Left cardiac atrium (tissue), 4 donors: ENCODE data around the gene CACNA1B. TPM values are rescaled to one million over a fixed set of nuclear protein-coding genes. Genes with fewer than 3 reads are reported as not detected.

Experiments used
- ATAC-seq, 2 donors: fragments of 200-7000 bp; cut with Tn5 transposase; one replicate each; pipeline ENCODE4 v1.9.1; 2020; ENCODE audit warnings: mild to moderate bottlenecking in 2 of 2, moderate library complexity in 2 of 2
- DNase-seq: peaks from one replicate; pipeline ENCODE4 v3.0.0-alpha.2; 2020
- intact Hi-C, 2 donors: fragments of 100-400 bp; cut with DNase I; formaldehyde crosslinking; loops; one replicate each; pipeline versions ENCODE4 v1.14.1 to v1.15.1; 2022 to 2023
- total RNA-seq, 2 donors: library from RNA; stranded (reverse); fragmentation: NEBNext Ultra II Directional; extraction: Animal tissue kit (Norgen Biotek cat#: 25700); gene quantifications; one replicate each; pipeline ENCODE4 v1.2.1, GENCODE V29; 2021
- donor health status: DM: no; HTN: yes; CAD: no.
- donor health status: DM: no; HTN: yes; CAD: no; lungs with severe emphysema.
- donor health status: DM: yes; HTN: yes; CAD: no.
- donor health status: Dilated cardiomyopathy.

Gene CACNA1B
- total RNA-seq, 2 donors from 2014 or later: 0.39 to 0.56 TPM

DNA sequence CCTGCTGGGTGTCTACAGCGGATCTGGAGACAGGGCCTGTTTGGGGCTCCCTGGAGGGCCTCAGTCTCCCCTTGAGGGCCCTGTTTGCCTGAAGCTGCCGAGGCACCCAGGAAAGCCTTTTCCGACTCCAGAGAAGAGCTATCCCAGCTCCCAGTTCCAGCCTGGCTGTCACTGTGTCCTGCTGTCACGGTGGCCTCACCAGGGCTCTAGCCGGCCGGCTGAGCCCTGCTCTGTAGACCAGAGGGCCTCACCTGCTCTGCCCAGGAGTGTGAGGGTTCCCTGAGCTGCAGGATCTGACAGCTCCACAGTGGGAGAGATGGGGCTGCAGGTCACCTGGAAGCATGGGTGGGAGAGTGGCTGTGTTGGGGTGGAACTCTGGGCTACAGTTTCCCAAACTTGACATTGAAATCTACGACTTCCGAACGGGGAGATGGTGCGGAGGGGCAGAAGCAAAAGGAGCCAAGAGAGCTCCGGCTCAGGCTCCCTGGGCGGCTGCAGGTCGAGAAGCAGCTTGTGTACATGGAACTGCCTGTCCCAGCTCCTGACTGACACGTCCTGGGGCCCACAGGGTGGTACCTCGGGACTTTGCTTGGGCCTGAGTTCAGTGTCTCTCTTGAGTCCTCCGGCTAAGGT, 94.9 kb downstream of the CACNA1B start:
- no peak for ATAC-seq
- intact Hi-C loops: no loop called here
- DNase-seq: no peak

DNA sequence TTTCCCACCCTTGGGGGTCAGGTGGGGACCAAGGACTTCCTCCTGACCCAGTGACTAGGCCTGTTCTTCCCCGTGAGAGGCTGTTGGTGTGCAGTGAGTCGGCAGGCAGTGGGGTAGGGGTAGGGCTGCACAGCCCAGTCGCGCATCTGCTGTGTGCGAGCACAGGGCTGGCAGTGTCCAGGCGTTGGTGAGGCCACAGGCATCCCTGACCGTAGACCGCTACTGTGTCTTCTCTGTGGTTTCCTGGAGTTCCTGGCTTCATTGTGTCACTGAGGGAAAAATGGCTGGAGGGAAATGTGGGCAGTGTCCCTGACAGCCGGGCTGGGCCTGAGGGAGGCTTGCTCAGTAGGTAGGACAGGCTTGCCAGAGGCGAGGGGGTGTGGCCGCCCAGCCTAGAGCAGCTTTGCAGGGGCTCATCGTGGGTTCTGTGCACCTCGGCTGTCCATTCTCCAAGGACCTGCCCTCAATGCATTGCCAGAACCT, 95.4 kb downstream of the CACNA1B start:
- ATAC-seq: no peak
- no peak for DNase-seq
- intact Hi-C loops: no loop called here

DNA sequence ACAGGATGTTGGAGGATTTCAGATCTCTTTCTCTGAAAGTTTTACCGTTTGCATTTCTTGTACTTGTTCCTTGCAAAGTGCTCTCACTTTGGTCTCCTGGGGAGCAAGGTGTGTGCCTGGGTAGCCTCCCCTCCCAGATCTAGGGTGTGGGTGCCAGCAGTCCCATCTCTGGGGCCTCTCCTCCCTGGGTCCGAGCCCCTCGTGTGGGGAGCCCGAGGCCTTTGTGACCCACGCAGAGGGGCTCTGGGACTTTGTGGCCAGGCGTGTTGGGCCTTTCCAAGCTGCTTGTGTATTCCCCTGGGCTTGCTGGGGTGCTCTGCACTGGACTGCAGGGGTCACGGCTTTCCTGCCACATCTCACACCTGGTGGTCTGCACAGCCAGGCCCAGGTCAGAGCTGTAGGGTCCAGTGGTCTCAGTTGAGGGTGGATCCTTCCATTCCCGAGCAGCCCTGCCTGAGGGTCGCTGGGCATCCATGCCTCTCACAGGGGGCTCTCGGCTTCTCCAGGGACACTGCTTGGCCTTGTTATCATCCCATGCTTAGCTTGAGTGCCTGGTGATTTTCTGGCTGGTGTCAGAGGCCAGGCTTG, 96.3 kb downstream of the CACNA1B start:
- intact Hi-C loops: no loop called here
- ATAC-seq: no peak
- DNase-seq: no peak

DNA sequence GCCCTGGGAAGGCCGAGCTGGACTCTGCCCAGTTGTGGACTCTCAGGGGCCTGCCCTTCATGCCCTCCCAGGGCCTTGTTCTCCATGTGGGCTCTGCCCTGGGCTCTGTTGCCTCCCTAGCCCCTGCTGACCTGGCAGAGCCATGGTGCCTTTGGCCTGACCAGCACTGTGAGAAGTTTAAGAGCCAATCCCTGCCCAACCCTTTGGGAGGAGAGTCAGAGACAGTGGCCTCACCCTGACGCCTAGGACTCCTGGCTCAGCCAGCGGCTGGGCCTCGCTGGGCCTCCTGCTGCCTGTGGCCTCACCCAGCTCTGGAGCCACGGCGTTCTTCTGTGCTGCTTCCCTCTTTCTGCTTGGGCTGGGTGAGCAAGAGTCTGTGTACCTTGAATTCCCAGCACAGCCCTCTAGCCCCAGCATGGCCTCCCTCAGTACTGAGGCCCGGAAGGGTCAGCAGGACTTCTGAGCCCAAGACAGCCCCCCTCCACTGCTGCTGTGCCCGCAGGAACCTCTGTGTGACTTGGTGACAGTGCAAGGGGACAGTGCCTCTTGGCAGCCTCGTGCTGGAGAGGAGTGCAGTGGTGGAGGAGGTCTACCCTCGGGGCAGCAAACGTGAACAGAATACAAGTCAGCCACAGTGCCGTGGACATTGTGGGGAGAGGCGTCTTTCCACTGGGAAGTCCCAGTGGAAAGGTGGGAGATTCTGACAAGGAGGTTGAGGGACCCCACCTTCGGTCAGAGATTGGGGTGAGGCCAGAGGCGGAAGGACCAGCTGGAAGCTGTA, 97.4 kb downstream of the CACNA1B start:
- intact Hi-C loops: no loop called here
- ATAC-seq (no peak), DNase-seq (no peak)

DNA sequence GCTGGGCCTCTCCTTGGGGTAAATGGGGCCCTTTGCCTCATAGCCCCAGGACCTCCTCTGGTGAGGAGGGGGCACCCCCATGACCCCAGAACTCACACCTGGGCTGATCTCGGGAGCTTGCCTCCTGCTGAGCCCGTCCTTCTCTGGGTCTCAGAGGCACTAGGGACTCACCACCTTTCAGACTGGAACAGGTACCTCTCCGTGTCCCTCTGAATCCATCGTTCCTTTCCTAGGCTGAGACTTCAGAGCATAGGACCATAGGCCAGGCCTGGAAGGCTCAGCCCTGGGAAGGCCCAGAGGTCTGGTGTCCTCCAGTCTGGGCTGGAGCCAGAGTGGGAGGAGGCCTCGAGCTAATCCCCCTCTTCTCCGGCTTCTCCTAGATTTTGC, 97.9 kb downstream of the CACNA1B start:
- no peak for ATAC-seq
- intact Hi-C loops: no loop called here
- no peak for DNase-seq

DNA sequence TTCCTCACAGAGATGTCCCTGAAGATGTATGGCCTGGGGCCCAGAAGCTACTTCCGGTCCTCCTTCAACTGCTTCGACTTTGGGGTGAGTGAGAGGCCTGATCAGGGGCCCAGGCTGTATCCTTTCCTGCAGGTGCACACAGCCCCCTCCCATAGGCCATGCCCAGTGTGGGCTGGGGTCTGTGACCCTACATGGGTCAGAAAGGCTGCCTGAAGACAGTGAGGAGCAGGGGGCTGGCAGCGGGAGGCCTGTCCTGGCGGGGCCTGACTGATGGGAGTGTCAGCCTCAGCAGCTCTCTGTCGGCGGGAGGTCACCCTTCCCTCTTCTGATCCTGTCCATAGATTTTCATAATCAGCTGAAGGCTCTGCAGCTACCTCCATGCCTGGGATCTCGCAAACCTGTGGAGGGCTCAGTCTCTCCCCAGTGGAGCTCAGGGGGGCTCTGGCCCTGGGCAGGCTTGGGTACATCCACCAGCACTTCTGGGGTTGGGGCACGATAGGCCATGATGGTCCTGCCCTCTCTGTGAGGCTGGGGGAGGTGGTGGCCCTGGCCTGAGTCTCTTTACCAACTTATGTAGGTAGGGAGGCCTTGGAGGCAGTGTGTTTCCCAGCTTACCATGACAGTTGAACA, 98.5 kb downstream of the CACNA1B start:
- intact Hi-C loops: no loop called here
- no peak for ATAC-seq
- DNase-seq: no peak

DNA sequence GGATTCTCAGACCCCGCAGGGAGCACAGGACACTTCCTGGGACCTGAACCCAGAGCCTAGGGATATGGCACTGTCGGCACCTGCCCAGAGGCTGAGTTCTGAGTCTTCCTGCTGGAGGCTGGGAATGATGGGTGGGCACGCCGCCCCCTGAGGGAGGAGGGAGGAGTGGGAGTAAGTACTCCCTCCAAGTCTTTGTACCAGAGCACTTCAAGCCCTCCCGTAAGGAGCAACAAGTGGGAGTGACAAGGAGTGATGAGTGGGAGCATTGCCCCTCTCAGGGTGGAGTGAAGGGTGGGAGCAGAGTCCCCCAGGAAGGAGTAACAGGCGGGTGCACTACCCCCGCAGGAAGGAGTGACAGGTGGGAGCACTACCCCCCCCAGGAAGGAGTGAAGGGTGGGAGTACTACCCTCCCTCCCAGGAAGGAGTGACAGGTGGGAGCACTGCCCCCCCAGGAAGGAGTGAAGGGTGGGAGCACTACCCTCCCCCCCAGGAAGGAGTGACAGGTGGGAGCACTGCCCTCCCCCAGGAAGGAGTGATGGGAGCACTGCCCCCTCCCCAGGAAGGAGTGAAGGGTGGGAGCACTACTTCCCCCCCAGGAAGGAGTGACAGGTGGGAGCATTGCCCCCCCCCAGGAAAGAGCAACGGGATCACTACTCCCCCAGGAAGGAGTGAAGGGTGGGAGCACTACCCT, 100.1 kb downstream of the CACNA1B start:
- no peak for DNase-seq
- intact Hi-C loops: no loop called here
- no peak for ATAC-seq

DNA sequence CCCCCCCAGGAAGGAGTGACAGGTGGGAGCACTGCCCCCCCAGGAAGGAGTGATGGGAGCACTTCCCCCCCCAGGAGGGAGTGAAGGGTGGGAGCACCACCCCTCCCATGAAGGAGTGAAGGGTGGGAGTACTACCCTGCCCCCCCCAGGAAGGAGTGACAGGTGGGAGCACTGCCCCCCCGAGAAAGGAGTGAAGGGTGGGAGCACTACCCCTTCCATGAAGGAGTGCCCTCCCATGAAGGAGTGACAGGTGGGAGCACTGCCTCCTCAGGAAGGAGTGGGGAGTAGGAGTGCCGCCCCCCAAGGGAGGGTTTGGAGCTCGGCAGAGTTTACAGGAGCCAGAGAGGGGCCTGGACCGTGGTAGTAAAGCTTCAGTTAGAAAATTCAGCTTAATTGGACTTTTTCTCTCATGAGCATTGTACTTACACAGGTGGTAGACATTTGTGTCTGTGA, 100.7 kb downstream of the CACNA1B start:
- ATAC-seq (no peak), DNase-seq (no peak)
- intact Hi-C loops: no loop called here

DNA sequence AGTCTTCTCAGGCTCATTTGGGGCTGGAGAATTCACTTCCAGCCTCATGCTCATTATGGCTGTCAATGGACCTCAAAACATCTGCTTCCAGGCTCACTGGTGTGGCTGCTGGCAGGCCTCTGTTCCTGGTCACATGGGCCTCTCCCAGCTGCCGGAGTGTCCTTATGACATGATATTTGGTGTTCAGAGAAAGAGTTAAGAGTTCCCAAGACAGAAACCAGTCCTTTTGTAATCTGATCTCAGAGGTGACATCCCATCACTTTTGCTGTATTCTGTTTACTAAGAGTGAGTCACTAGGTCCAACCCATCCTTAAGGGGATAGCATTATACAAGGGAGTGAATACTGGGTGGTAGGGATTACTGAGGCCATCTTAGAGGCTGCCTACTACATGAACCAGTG, 104.6 kb downstream of the CACNA1B start:
- intact Hi-C loops: no loop called here
- ATAC-seq: no peak
- DNase-seq: no peak

DNA sequence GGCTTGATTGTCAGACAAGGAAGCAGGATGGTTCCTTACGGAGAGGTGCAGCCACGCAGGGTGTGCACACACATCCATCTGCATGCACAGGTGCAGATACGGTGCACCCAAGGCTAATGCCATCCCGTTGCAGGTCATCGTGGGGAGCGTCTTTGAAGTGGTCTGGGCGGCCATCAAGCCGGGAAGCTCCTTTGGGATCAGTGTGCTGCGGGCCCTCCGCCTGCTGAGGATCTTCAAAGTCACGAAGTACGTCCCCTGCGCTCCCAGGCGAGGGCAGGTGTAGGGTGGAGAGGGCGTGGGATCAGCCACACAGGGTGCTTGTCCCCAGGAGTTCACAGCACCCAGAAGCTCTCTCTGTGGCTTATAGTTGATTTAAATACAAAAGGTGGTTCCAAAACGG, 106.4 kb downstream of the CACNA1B start:
- intact Hi-C loops: no loop called here
- DNase-seq (no peak), ATAC-seq (no peak)

DNA sequence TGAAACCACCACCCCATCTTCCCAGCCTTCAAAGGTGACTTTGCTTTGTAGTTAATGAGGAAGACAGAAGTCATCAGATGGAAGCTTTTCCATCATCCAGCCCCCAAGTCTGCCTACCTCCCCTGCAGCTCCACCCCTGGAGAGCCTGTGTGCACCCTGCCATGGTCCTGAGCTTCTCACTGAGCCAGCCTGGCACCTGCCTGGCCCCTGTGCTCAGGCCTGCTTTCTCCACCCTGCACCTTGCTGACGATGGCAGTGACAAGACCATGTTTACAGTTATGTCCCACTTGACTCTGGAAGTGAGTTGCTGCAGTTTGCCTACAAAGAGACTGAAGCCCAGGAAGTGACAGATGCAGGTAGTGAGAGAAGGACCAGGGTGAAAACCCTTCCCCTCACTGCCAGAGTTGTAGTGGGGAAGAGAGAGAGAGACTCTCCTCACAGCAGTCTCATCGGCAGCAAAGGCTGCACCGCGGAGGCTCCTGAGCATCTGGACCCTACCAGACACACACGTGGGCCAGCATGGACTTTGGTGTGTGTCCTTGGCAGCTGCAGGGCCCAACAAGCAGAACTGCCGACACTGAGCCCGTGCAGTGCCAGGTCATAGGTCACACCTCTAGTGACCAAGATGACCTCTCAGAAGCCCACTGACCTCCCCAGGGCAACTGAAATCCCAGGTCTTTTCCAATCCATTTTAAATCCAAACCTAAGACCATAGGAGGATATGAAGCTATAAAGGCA, 107.1 kb downstream of the CACNA1B start:
- no peak for DNase-seq
- intact Hi-C loops: no loop called here
- no peak for ATAC-seq

DNA sequence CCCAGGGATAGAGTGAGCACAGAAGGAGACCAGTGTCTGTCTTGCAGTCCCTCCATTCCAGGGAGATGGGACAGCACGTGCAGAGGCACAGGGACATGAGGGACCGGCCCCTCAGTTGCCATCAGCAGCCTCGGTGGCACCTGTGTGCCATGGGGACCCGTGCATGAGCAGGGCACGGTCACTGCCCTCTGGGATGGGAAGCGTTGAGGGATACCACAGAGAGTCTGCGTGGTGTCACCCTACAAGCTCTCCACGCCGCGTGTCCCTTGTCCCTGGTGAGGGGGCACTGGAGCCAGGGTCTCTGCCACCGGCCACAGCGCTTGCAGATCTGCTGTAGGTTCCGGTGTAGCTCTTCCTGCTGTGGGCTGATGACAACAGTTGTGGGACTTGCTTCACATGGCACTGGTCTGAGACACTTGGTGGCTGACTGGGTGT, 108.1 kb downstream of the CACNA1B start:
- no peak for ATAC-seq
- intact Hi-C loops: no loop called here

DNA sequence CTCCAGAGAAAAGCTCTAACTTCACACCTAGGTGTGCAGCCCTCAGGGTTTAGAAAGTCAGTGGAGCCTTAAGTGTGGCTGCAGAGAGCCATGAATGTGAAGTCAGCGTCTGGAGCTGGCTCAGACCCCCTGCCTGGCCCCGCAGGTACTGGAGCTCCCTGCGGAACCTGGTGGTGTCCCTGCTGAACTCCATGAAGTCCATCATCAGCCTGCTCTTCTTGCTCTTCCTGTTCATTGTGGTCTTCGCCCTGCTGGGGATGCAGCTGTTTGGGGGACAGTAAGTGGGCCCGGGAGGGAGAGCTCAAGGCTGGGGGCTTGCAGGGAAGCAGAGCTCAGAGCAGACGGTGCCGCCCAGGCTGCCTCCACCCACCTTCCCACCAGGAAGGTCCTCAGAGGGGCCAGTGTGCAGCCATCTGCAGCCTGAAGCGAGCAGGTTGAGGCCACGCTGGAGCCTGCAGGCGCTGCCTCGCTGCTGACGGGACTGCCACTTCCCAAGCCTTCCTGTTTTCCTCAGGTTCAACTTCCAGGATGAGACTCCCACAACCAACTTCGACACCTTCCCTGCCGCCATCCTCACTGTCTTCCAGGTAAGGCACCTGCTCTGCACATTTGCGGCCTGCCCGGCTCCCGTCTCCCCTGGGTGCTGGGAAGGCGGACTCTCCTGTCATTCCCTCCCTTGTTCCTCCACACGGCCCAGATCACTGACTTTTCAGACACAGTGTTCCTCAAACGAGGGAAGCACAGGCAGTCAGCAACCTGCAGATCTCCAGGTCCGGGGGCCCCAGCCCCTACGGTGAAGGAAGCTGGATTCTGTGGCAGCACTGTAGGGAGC, 108.9 kb downstream of the CACNA1B start:
- no peak for DNase-seq
- intact Hi-C loops: no loop called here
- no peak for ATAC-seq

More for the DNA sequence above, 108.1 kb downstream of the CACNA1B start:
- no peak for DNase-seq

DNA sequence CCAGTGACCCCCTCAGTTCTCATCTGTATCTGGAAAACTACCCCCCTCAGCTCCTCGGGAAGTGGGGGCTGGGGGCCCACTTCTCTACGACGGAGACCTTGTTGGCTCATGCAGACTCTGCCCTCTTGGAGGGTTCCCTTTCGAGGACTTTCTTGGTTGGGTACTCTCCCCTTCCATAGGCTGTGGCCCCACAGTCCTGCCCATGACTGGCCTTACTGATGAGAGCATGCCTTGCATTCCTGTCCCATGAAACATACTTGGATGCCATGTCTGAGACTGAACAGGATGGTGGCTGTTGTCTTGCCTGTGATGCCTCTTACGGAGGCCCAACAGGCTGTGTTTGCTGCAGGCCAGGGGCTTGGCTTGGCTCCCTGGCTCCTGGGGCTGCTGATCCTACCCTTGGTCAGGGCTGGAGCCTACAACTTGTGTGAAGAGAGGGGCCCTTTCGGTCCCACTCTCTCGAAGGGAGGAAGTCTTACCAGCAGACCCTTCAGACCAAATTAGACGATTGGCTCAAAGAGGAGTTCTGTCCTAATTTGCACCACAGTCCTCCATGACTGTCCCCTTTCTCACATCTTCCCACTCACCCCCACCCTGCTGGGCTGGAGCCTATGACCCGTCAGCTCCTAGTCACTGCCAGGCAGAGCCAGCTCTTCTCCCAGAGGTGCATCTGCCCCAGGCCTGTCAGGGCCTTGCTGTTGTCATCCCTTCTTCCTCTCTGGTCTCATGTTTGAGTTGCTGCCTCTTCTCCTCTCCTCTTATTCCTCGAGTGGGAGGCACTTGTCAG, 109.9 kb downstream of the CACNA1B start:
- intact Hi-C loops: no loop called here
- ATAC-seq (no peak), DNase-seq (no peak)

DNA sequence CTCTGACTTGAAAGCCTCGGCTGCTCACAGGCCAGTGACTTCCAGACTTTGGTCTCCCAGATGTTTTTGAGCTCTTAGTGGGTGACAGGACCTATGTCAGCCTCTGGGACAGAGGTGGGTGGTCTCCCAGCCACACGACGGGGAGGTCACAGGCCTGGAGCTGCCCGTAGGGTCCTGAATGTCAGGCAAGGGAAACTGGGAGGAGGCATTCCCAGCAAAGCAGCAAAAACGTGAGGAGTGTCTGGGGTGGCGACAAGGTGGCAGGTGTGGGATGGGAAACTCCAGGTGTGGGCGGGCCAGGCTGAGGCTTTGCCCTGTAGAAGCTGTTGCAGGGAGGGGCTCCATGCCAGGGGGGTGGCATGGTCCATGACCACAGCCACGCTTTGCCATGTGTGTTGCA, 110.5 kb downstream of the CACNA1B start:
- ATAC-seq (no peak), DNase-seq (no peak)
- intact Hi-C loops: no loop called here

DNA sequence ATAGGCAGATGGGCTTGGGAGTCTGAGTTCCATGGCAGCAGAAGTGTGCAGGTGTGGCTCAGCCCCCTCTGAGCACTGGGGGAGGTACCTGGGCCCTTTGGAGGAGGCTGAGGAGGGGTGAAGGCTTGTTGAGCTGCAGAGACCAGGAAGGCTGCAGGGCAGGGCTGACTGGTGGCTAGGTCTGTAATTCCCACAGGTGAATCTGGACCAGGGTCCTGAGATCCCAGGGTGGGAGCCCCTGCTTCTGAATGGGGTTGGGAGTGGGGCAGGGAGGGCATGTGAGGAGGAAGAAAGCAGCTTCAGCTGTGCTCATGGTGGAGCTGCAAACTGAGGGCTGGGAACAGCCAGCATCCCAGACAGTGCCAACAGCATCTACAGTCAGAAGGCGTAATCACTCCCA, 111.1 kb downstream of the CACNA1B start:
- ATAC-seq: no peak
- DNase-seq: no peak
- intact Hi-C loops: no loop called here

DNA sequence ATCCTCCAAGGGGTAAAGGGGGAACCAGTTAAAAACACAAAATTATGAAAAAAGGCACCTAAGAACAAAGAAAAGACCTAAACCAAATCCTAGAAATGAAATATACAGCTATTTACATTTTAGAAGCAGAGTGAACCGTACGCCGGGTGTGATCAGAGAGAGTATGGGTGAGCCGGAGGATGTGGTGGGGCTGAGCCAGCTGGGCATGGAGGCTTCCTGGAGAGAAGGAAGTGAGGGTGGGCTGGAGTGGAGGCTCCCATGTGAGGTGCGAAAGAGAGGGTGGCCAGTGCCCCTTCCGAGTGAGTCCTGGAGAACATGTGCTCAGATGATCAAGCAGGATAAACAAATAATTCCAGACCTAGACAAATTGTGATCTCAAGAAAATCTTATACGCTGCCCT, 111.6 kb downstream of the CACNA1B start:
- intact Hi-C loops: no loop called here
- ATAC-seq (no peak), DNase-seq (no peak)
